Neural cell (in vitro differentiated cells): ENCODE data around the gene CACNA1E.

Experiments
- CTCF ChIP-seq: fragments of 450-650 bp; IDR thresholded peaks from 2 replicates; pipeline ENCODE4 v1.5.1; 2014; ENCODE audit warnings: antibody characterized with exemption, mild to moderate bottlenecking, moderate library complexity; ENCODE audit not compliant: poor library complexity, severe bottlenecking
- EP300 ChIP-seq: fragments of 450-650 bp; conservative IDR thresholded peaks from 2 replicates; pipeline ENCODE4 v1.6.1; 2014; ENCODE audit warnings: antibody characterized with exemption, mild to moderate bottlenecking, moderate library complexity; ENCODE audit not compliant: poor library complexity, severe bottlenecking
- EZH2 ChIP-seq: fragments of 200-600, 300-800 bp; shearing (Covaris generic), sonication (generic); IDR thresholded peaks from 2 replicates; pipeline ENCODE4 v1.6.1; 2014; ENCODE audit warnings: antibody characterized with exemption, low read length, borderline replicate concordance, mild to moderate bottlenecking; ENCODE audit not compliant: insufficient read depth, poor library complexity, severe bottlenecking
- MXI1 ChIP-seq: fragments of 450-650 bp; conservative IDR thresholded peaks from 2 replicates; pipeline ENCODE4 v1.6.1; 2014; ENCODE audit warnings: antibody characterized with exemption, mild to moderate bottlenecking; ENCODE audit not compliant: poor library complexity, severe bottlenecking
- POLR2AphosphoS5 ChIP-seq: IDR thresholded peaks from 2 replicates; pipeline ENCODE4 v1.6.1; 2012
- RAD21 ChIP-seq: fragments of 450-650 bp; conservative IDR thresholded peaks from 2 replicates; pipeline ENCODE4 v1.6.1; 2014; ENCODE audit warnings: antibody characterized with exemption, mild to moderate bottlenecking, moderate library complexity
- REST ChIP-seq: IDR thresholded peaks from 2 replicates; pipeline ENCODE4 v1.6.1; 2012; ENCODE audit warnings: borderline replicate concordance
- SMC3 ChIP-seq: fragments of 450-650 bp; conservative IDR thresholded peaks from 2 replicates; pipeline ENCODE4 v1.6.1; 2014; ENCODE audit warnings: antibody characterized with exemption, mild to moderate bottlenecking, moderate library complexity; ENCODE audit not compliant: poor library complexity
- TAF1 ChIP-seq: IDR thresholded peaks from 2 replicates; pipeline ENCODE4 v1.6.1; 2012; ENCODE audit warnings: low read depth

DNA sequence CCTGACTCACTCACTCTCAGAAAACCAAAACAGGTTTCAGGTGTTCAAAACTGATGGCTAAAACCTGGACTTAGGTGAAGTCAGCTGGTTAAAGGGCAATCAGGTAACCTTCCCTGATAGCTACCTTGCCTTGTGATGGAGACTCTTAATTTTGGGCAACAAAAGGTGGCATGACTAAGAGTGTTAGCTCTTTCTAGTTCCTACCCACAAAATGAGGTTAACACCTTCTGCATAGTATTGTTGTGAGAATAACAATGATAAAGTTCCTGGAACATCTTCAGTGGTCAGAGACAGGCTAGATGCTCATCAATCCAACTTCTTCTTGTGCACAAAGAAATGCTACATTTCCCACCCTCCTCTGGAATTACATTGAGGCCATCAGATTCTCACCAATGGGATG, 363.4 kb downstream of the CACNA1E start:
- TF ChIP-seq POLR2AphosphoS5 (no peak), CTCF (no peak), EZH2 (no peak), REST (no peak), EP300 (no peak), RAD21 (no peak), SMC3 (no peak), MXI1 (no peak), TAF1 (no peak)
